Measurements from ENCODE around the gene MTARC2.

DNA sequence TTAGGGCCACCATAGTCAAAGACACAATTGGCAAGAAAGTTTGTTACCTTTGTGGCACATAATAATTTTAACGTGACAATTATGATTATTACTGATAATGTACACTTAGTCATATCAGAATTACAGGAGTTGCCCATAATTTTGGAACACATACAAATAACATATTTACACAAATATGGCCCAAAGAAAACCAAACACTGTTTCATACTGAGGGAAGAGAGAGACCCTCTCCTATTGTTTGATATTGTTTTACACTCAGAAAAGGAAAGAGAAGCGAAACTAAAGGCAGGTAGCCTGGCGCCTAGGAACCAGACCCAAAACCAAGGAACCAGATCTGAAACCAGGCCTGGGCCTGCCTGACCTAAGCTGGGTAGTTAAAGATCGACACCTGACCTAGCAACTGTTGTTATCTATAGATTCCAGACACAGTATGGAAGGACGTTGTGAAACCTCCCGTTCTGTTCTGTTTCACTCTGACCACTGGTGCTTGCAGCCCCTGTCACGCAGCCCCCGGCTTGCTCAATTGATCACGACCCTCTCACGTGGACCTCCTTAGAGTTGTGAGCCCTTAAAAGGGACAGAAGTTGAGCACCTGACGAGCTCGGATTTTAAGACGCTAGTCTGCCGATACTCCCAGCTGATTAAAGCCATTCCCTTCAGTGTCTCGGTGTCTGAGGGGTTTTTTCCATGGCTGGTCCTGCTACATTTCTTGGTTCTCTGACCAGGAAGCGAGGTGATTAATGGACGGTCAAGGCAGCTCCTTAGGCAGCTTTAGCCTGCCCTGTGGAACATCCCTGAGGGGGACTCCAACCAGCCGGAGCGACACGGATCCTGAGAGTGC lies 30.1 kb upstream of the MTARC2 start:
- TF ChIP-seq CTCF (IDR thresholded peaks at IDR 0.05; ENCODE audit: insufficient read depth, low read length, poor library complexity, severe bottlenecking) (no peak), EZH2phosphoT487 (conservative IDR thresholded peaks at IDR 0.05; ENCODE audit: low read length) (no peak)
